OCI-LY7 (cell line): Measurements from ENCODE around the gene TRIM9. TPM values are rescaled to one million over a fixed set of nuclear protein-coding genes. Genes with fewer than 3 reads are reported as not detected.

ENCODE experiments used
- BruUV-seq: library from RNA; stranded (reverse); fragments of 400-500 nt; replicated peaks from 2 replicates; lab custom pipeline; 2021; lab: Mats Ljungman, UMichigan
- CTCF ChIA-PET: fragments of 300-600 bp; sonication (Branson Sonifier 250); formaldehyde crosslinking; loops from one replicate; lab custom pipeline; 2022; ENCODE audit warnings: antibody characterized with exemption; ENCODE audit not compliant: unreplicated experiment; lab: Charles Lee
- POLR2A ChIA-PET: fragments of 300-600 bp; sonication (Branson Sonifier 250); formaldehyde crosslinking; loops from one replicate; lab custom pipeline; 2022; ENCODE audit warnings: antibody characterized with exemption; lab: Charles Lee
- DNase-seq: peaks from one replicate; pipeline ENCODE4 v3.0.0-alpha.2; 2015; ENCODE audit warnings: low spot score
- H2AFZ ChIP-seq: fragments of 200-600 bp; sonication (generic), shearing (Covaris generic); 2 replicates; pipeline ENCODE4 v1.6.1; 2014; ENCODE audit warnings: mild to moderate bottlenecking, antibody characterized with exemption, low read length, moderate library complexity
- H3K27ac ChIP-seq: fragments of 200-600 bp; sonication (generic); 2 replicates; pipeline ENCODE4 v1.5.1; 2014; ENCODE audit warnings: mixed run types, low read depth, mild to moderate bottlenecking, moderate library complexity, low read length, inconsistent platforms; ENCODE audit not compliant: poor library complexity, severe bottlenecking
- H3K36me3 ChIP-seq: fragments of 200-600 bp; sonication (generic); 2 replicates; pipeline ENCODE4 v1.6.1; 2014; ENCODE audit warnings: mild to moderate bottlenecking, antibody characterized with exemption, low read length, moderate library complexity, mixed read lengths; ENCODE audit not compliant: insufficient read depth
- H3K4me1 ChIP-seq: fragments of 200-600 bp; sonication (generic); 2 replicates; pipeline ENCODE4 v1.5.1; 2014; ENCODE audit warnings: mild to moderate bottlenecking, low read length; ENCODE audit not compliant: insufficient read depth, poor library complexity, severe bottlenecking
- H3K4me2 ChIP-seq: fragments of 200-600 bp; sonication (generic); 2 replicates; pipeline ENCODE4 v1.6.1; 2014; ENCODE audit warnings: mild to moderate bottlenecking, low read length
- H3K4me3 ChIP-seq: fragments of 200-600 bp; sonication (generic); 2 replicates; pipeline ENCODE4 v1.5.1; 2014; ENCODE audit warnings: mild to moderate bottlenecking, low read depth, low read length; ENCODE audit not compliant: poor library complexity, severe bottlenecking
- H3K79me2 ChIP-seq: fragments of 200-600 bp; sonication (generic); 2 replicates; pipeline ENCODE4 v1.6.1; 2016; ENCODE audit warnings: low read depth, mild to moderate bottlenecking, low read length, moderate library complexity, mixed read lengths; ENCODE audit not compliant: insufficient read depth
- H3K9me2 ChIP-seq: fragments of 200-600 bp; sonication (generic); 2 replicates; pipeline ENCODE4 v1.6.1; 2016; ENCODE audit warnings: mild to moderate bottlenecking, low read length, mixed read lengths; ENCODE audit not compliant: insufficient read depth
- H3K9me3 ChIP-seq: fragments of 200-600 bp; sonication (generic); 2 replicates; pipeline ENCODE4 v1.6.1; 2014; ENCODE audit warnings: mild to moderate bottlenecking, mixed run types, low read length, mixed read lengths
- H4K20me1 ChIP-seq: fragments of 200-600 bp; sonication (generic); 2 replicates; pipeline ENCODE4 v1.6.1; 2014; ENCODE audit warnings: mild to moderate bottlenecking, antibody characterized with exemption, low read length, moderate library complexity, mixed read lengths; ENCODE audit not compliant: insufficient read depth
- CTCF ChIP-seq: fragments of 200-600 bp; sonication (generic); conservative IDR thresholded peaks from 2 replicates; pipeline ENCODE4 v1.5.1; 2014; ENCODE audit warnings: mild to moderate bottlenecking, antibody characterized with exemption, low read length, moderate library complexity, mixed read lengths
- EZH2phosphoT487 ChIP-seq: fragments of 200-600 bp; sonication (generic); IDR thresholded peaks from 2 replicates; pipeline ENCODE4 v1.6.1; 2018; ENCODE audit warnings: low read depth, borderline replicate concordance, mild to moderate bottlenecking, mixed run types, antibody characterized with exemption, low read length, moderate library complexity, mixed read lengths
- intact Hi-C: fragments of 100-400 bp; cut with micrococcal nuclease; formaldehyde crosslinking; loops from one replicate; pipeline ENCODE4 v1.10.0; 2022; ENCODE audit not compliant: unreplicated experiment
- total RNA-seq, 2 experiments: library from RNA; depleted of rRNA in 1 of 2; stranded (reverse); fragments of >200 nt in 1 of 2; shearing (Covaris generic) in 1 of 2; gene quantifications; 2 replicates each; pipeline ENCODE4 v1.2.3, GENCODE V29; 2014 to 2022

The TRIM9 gene
- total RNA-seq, 2 experiments from 2014 or later, result 1.4 to 7.9 TPM

- H3K4me3 ChIP-seq, result no peak overlapping the region
- no peak overlapping the region for H3K4me2 ChIP-seq
- no peaks in the 10 kb centered on the region for H3K4me1 ChIP-seq
- no TSS peak for BruUV-seq
- H3K79me2 ChIP-seq, result no peaks in the 10 kb centered on the region
- no peak overlapping the region for H2AFZ ChIP-seq
- DNase-seq, result no peak
- no peaks in the 10 kb centered on the region for H3K9me3 ChIP-seq
- ChIA-PET CTCF (no interaction called here), POLR2A (no interaction called here)
- no peaks in the 10 kb centered on the region for H3K36me3 ChIP-seq
- intact Hi-C loops, result no loop called here
- H4K20me1 ChIP-seq, result no peaks in the 10 kb centered on the region
- TF ChIP-seq CTCF (no peak), EZH2phosphoT487 (no peak)
- H3K9me2 ChIP-seq, result no peaks in the 10 kb centered on the region
- no peak overlapping the region for H3K27ac ChIP-seq
These were observed 14.3 kb downstream of the TRIM9 start for GRCh38 chr14:51080645-51081044.

GRCh38 chr14:51079489-51079888 lies 15.4 kb downstream of the TRIM9 start:
- Histone ChIP-seq H3K36me3 (no peaks in the 10 kb centered on the region), H3K4me1 (no peaks in the 10 kb centered on the region), H3K4me3 (no peak overlapping the region), H3K79me2 (no peaks in the 10 kb centered on the region), H3K9me2 (no peaks in the 10 kb centered on the region), H2AFZ (no peak overlapping the region), H4K20me1 (no peaks in the 10 kb centered on the region), H3K4me2 (no peak overlapping the region), H3K27ac (no peak overlapping the region), H3K9me3 (no peaks in the 10 kb centered on the region)
- TF ChIP-seq EZH2phosphoT487 (no peak), CTCF (no peak)
- ChIA-PET POLR2A (no interaction called here), CTCF (no interaction called here)
- no TSS peak for BruUV-seq
- intact Hi-C loops, result no loop called here
- no peak for DNase-seq

GRCh38 chr14:51079085-51079484 lies 15.8 kb downstream of the TRIM9 start:
- no peak overlapping the region for H3K27ac ChIP-seq
- BruUV-seq, result no TSS peak
- ChIA-PET CTCF (no interaction called here), POLR2A (no interaction called here)
- H4K20me1 ChIP-seq, result no peaks in the 10 kb centered on the region
- no peaks in the 10 kb centered on the region for H3K9me3 ChIP-seq
- H3K4me3 ChIP-seq, result no peak overlapping the region
- H3K36me3 ChIP-seq, result no peaks in the 10 kb centered on the region
- no peaks in the 10 kb centered on the region for H3K9me2 ChIP-seq
- no peaks in the 10 kb centered on the region for H3K4me1 ChIP-seq
- intact Hi-C loops, result no loop called here
- DNase-seq, result no peak
- no peak overlapping the region for H2AFZ ChIP-seq
- no peaks in the 10 kb centered on the region for H3K79me2 ChIP-seq
- TF ChIP-seq CTCF (no peak), EZH2phosphoT487 (no peak)
- no peak overlapping the region for H3K4me2 ChIP-seq
